GM13977 (cell line): Measurements from ENCODE around the gene ATP11A.

Source experiments
- DNase-seq: peaks from one replicate; pipeline ENCODE4 v3.0.0; 2012; ENCODE audit warnings: low spot score
- CTCF ChIP-seq: IDR thresholded peaks from 2 replicates; pipeline ENCODE4 v1.5.1; 2012; ENCODE audit warnings: mild to moderate bottlenecking, control low read depth; ENCODE audit not compliant: insufficient read depth; ENCODE audit errors: extremely low read depth, missing control alignments
- in situ Hi-C: fragments of 300-500 bp; cut with MboI; formaldehyde crosslinking; loops from one replicate; pipeline ENCODE4 v1.12.0; 2022; ENCODE audit warnings: low sequenced_read_pairs, low pct_unique_long_range_greater_than_20kb, mixed read lengths, inconsistent platforms; ENCODE audit not compliant: unreplicated experiment

The ATP11A gene

GRCh38 chr13:112748947-112749735 is 59.3 kb downstream of the ATP11A start:
- DNase-seq = no peak
- in situ Hi-C loops = no loop called here
- no peak for TF ChIP-seq CTCF

GRCh38 chr13:112750570-112750969 is 60.7 kb downstream of the ATP11A start:
- no peak for DNase-seq
- in situ Hi-C loops = no loop called here
- no peak for TF ChIP-seq CTCF

GRCh38 chr13:112751617-112752016 is 61.8 kb downstream of the ATP11A start:
- in situ Hi-C loops = no loop called here
- no peak for DNase-seq
- TF ChIP-seq CTCF = no peak

- in situ Hi-C loops = no loop called here
- no peak for TF ChIP-seq CTCF
- DNase-seq = no peak
Observed at GRCh38 chr13:112752211-112752610, 62.4 kb downstream of the ATP11A start.

GRCh38 chr13:112752711-112753541 is 63.1 kb downstream of the ATP11A start:
- in situ Hi-C loops = no loop called here
- no peak for TF ChIP-seq CTCF
- DNase-seq = no peak

- in situ Hi-C loops = no loop called here
- DNase-seq = no peak
- no peak for TF ChIP-seq CTCF
Observed at GRCh38 chr13:112753833-112754232, 64.0 kb downstream of the ATP11A start.
